Hepatocyte (in vitro differentiated cells): ENCODE measurements around the gene HSF2BP. TPM values are rescaled to one million over a fixed set of nuclear protein-coding genes. Genes with fewer than 3 reads are reported as not detected.
A peak's percentile ranks its signal among the peaks of the same experiment; 100 is the strongest.

ENCODE experiments used
- DNase-seq: peaks from one replicate; pipeline ENCODE4 v3.0.0-alpha.2; 2016; ENCODE audit warnings: low spot score
- H2AFZ ChIP-seq: fragments of 200-600 bp; sonication (generic); 2 replicates; pipeline ENCODE4 v1.6.0; 2016; ENCODE audit warnings: antibody characterized with exemption, mild to moderate bottlenecking
- H3K27ac ChIP-seq: fragments of 200-600 bp; sonication (generic); 2 replicates; pipeline ENCODE4 v1.5.1; 2016; ENCODE audit warnings: mild to moderate bottlenecking
- H3K27me3 ChIP-seq: fragments of 200-600 bp; sonication (generic); 2 replicates; pipeline ENCODE4 v1.6.1; 2016
- H3K36me3 ChIP-seq: fragments of 200-600 bp; sonication (generic); replicated peaks from 2 replicates; pipeline ENCODE4 v1.5.1; 2016; ENCODE audit warnings: low read depth; ENCODE audit not compliant: insufficient read depth
- H3K4me1 ChIP-seq: fragments of 200-600 bp; sonication (generic); 2 replicates; pipeline ENCODE4 v1.5.1; 2016; ENCODE audit warnings: mild to moderate bottlenecking, moderate library complexity; ENCODE audit not compliant: insufficient read depth
- H3K4me2 ChIP-seq: fragments of 200-600 bp; sonication (generic); 2 replicates; pipeline ENCODE4 v1.6.0; 2016
- H3K4me3 ChIP-seq: fragments of 200-600 bp; sonication (generic); 2 replicates; pipeline ENCODE4 v1.5.1; 2016; ENCODE audit warnings: mild to moderate bottlenecking
- H3K79me2 ChIP-seq: fragments of 200-600 bp; sonication (generic); 2 replicates; pipeline ENCODE4 v1.6.0; 2017; ENCODE audit warnings: mild to moderate bottlenecking
- H3K9me2 ChIP-seq: fragments of 200-600 bp; sonication (generic); replicated peaks from 2 replicates; pipeline ENCODE4 v1.6.0; 2017; ENCODE audit warnings: mild to moderate bottlenecking; ENCODE audit not compliant: insufficient read depth
- H3K9me3 ChIP-seq: fragments of 200-600 bp; sonication (generic); 2 replicates; pipeline ENCODE4 v1.5.1; 2016; ENCODE audit warnings: low read depth, mild to moderate bottlenecking
- H4K20me1 ChIP-seq: fragments of 200-600 bp; sonication (generic); 2 replicates; pipeline ENCODE4 v1.6.0; 2016; ENCODE audit warnings: mild to moderate bottlenecking; ENCODE audit not compliant: insufficient read depth, poor library complexity, severe bottlenecking
- EZH2 ChIP-seq: fragments of 200-600 bp; sonication (generic); IDR thresholded peaks from 2 replicates; pipeline ENCODE4 v1.6.1; 2016; ENCODE audit warnings: antibody characterized with exemption, mild to moderate bottlenecking, borderline replicate concordance
- EZH2phosphoT487 ChIP-seq: fragments of 200-600 bp; sonication (generic); IDR thresholded peaks from one replicate; pipeline ENCODE4 v1.6.1; 2018; ENCODE audit warnings: antibody characterized with exemption, mild to moderate bottlenecking, low read depth, moderate library complexity; ENCODE audit not compliant: unreplicated experiment, severe bottlenecking
- WGBS: methylation state at CpG from one replicate; pipeline ENCODE4 v1.1.6; 2016; ENCODE audit warnings: low lambda C conversion rate; ENCODE audit errors: missing lambda C conversion rate; 5-methylcytosine and 5-hydroxymethylcytosine counted together
- polyA plus RNA-seq: library from polyadenylated mRNA; unstranded; fragments of >200 nt; fragmentation: Nextera tagmentation; extraction: Ambion mirVana; gene quantifications from 2 replicates; pipeline ENCODE4 v1.2.1, GENCODE V29; 2016
- total RNA-seq: library from RNA; depleted of rRNA; stranded (reverse); fragments of >200 nt; gene quantifications from 2 replicates; pipeline ENCODE4 v1.2.3, GENCODE V29; 2014
- TF ChIP-seq, protein P1 (sequence below): fragments of 200-600 bp; sonication (generic); IDR thresholded peaks from 2 replicates; pipeline ENCODE4 v1.5.1; 2016; ENCODE audit warnings: antibody characterized with exemption, mild to moderate bottlenecking; ENCODE audit not compliant: poor library complexity

Gene HSF2BP
- total and polyA plus RNA-seq, 2 experiments from 2014 or later: 1.3 to 1.4 TPM

DNA sequence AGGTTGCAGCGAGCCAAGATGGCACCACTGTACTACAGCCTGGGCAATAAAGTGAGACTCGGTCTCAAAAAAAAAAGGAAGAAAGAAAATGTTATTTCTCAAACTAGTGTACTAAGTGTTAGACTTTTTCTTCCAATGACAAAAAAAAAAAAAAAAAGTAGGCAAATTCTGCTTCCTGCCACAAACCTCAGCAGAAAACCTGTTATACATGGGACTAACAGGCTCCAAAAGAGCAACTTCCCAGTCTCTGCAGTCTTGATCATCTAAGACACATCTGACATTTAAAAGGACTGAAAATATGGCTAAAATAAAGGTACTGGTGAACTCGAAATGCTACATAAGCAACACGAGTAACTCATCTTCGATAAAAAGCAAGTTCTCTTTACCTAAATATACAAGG, 59.6 kb downstream of the HSF2BP start:
- H4K20me1 ChIP-seq: no peaks in the 10 kb centered on the region
- no peaks in the 10 kb centered on the region for H3K79me2 ChIP-seq
- TF ChIP-seq, protein P1, sequence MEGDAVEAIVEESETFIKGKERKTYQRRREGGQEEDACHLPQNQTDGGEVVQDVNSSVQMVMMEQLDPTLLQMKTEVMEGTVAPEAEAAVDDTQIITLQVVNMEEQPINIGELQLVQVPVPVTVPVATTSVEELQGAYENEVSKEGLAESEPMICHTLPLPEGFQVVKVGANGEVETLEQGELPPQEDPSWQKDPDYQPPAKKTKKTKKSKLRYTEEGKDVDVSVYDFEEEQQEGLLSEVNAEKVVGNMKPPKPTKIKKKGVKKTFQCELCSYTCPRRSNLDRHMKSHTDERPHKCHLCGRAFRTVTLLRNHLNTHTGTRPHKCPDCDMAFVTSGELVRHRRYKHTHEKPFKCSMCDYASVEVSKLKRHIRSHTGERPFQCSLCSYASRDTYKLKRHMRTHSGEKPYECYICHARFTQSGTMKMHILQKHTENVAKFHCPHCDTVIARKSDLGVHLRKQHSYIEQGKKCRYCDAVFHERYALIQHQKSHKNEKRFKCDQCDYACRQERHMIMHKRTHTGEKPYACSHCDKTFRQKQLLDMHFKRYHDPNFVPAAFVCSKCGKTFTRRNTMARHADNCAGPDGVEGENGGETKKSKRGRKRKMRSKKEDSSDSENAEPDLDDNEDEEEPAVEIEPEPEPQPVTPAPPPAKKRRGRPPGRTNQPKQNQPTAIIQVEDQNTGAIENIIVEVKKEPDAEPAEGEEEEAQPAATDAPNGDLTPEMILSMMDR: no peak
- TF ChIP-seq EZH2phosphoT487 (no peak), EZH2 (no peak)
- H3K4me3 ChIP-seq: no peak overlapping the region
- H3K36me3 ChIP-seq: no peaks in the 10 kb centered on the region
- no peak overlapping the region for H2AFZ ChIP-seq
- no peaks in the 10 kb centered on the region for H3K9me3 ChIP-seq
- H3K27ac ChIP-seq: peak overlapping the region; percentile 74
- no peak for DNase-seq
- no peaks in the 10 kb centered on the region for H3K27me3 ChIP-seq
- no peaks in the 10 kb centered on the region for H3K9me2 ChIP-seq
- H3K4me1 ChIP-seq: peaks cover 31% of the 10 kb centered on the region
- 97% methylated on average over 5 of the region's 5 CpGs for WGBS
- H3K4me2 ChIP-seq: no peak overlapping the region

DNA sequence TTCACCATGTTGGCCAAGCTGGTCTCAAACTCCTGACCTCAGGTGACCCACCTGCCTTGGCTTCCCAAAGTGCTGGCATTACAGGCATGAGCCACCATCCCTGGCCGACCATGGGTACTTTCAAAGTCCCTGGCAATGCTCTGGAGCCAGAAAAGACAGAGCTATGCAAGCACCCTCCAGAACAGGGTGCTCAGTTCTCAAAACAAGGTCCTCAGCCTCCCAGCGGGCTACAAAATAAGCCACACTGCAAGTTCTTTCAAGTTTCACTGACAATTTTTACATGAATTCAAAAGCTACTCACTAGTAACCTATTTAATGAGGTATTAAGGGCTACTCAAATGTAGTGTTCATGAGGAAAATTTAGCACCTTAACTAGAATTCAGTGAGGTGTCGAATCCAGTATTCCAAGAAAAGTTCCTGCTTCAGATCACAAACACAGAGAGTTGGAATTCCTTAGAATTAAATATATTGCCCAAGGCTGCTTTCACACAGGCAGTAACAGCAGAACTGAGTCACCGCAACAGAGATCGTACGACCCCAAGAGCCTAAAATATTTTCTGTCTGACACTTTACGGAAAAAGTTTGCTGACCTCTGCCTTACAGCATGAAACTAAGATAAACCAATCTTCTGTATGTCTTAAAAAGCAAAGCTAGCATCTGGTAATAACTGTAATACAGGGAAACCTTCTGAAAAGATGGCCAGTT, 60.7 kb downstream of the HSF2BP start:
- peaks cover 36% of the 10 kb centered on the region for H3K4me1 ChIP-seq
- 68% methylated on average over 7 of the region's 7 CpGs for WGBS
- H3K9me2 ChIP-seq: no peaks in the 10 kb centered on the region
- H3K4me3 ChIP-seq: no peak overlapping the region
- no peaks in the 10 kb centered on the region for H3K36me3 ChIP-seq
- TF ChIP-seq EZH2: no peak
- TF ChIP-seq, protein P1: no peak
- TF ChIP-seq EZH2phosphoT487: no peak
- H3K27me3 ChIP-seq: no peaks in the 10 kb centered on the region
- no peaks in the 10 kb centered on the region for H3K79me2 ChIP-seq
- no peaks in the 10 kb centered on the region for H3K9me3 ChIP-seq
- H4K20me1 ChIP-seq: no peaks in the 10 kb centered on the region
- H3K27ac ChIP-seq: peak overlapping the region; percentile 74
- no peak overlapping the region for H2AFZ ChIP-seq
- H3K4me2 ChIP-seq: no peak overlapping the region
- no peak for DNase-seq

DNA sequence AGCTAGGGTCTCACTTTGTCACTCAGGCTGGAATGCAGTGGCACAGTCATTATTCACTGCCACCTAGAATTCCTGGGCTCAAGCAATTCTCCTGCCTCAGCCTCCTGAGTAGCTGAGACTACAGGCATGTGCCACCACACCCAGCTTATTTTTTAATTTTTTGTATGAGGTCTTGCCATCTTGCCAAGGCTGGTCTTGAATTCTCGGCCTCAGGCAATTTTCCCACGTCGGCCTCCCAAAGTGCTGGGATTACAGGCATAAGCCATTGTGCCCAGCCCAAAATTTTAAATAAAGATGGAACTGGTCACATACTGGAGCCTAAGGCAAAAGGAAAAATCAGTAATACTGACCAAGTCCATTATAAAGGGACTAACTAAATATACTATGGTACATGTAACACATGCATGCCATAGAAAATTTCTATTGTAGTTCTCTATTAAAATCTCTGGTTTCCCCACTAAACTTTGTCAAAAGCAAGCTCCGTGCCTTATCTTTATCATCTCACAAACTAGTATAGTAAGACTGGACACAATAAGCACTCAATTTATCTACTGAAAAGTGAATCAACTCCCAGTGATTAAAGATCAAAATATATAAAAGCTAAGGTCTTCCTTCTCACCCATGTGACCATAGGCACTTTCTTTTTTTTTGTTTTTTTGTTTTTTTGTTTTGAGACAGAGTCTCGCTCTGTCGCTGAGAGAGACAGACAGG, 61.6 kb downstream of the HSF2BP start:
- no peak overlapping the region for H2AFZ ChIP-seq
- DNase-seq: no peak
- no peaks in the 10 kb centered on the region for H3K9me2 ChIP-seq
- peaks cover 45% of the 10 kb centered on the region for H3K4me1 ChIP-seq
- peak overlapping the region; percentile 74 for H3K27ac ChIP-seq
- H3K27me3 ChIP-seq: no peaks in the 10 kb centered on the region
- 86% methylated on average over 6 of the region's 6 CpGs for WGBS
- H3K9me3 ChIP-seq: no peaks in the 10 kb centered on the region
- no peaks in the 10 kb centered on the region for H4K20me1 ChIP-seq
- no peak overlapping the region for H3K4me3 ChIP-seq
- no peak for TF ChIP-seq EZH2phosphoT487
- TF ChIP-seq, protein P1: no peak
- TF ChIP-seq EZH2: no peak
- no peaks in the 10 kb centered on the region for H3K79me2 ChIP-seq
- no peak overlapping the region for H3K4me2 ChIP-seq
- H3K36me3 ChIP-seq: no peaks in the 10 kb centered on the region
